ENCODE results near the gene TGFA.

DNA sequence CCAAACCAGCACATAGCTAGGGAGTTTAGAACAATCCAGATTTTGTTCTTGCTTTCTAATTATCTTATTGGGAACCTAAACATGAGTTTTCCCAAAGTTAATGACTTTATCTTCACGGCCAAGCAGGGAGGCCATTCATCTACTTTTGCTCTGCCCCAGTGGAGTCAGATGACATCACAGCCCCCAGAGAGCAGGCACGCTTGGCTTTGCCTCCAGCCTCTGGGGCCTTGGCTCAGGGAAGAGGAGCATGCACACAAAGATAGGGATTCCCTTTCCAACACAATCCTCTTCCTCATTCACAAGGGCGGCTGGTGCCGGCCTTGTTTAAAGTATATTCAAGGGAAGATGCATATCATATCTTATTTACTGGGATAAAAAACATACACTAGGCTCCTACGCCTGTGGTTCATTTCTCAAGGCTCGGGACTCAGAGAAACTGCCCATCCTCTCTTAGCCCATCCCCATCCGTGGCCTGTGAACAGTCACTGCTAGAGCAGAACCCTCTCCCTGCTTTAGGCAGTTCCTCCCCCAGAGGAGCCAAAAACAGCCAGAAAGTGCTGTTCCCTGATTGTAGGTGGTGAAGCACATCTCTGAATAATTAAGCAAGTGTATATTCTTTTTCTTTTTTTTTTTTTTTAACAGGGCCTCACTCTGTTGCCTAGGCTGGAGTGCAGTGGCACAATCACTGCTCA lies 21.2 kb downstream of the TGFA start:
- TF ChIP-seq CTCF (optimal IDR thresholded peaks at IDR 0.05 in 1 of 3, IDR thresholded peaks at IDR 0.05 in 1 of 3, conservative IDR thresholded peaks at IDR 0.05 in 1 of 3; ENCODE audit: extremely low read depth in 1 of 3, insufficient read depth in 2 of 3, low read length in 3 of 3) (no peak), EZH2 (IDR thresholded peaks at IDR 0.05; ENCODE audit: low read length) (no peak)
